HG02623 (cell line): ENCODE data around the gene SAMD3.
"Not testable (repeated sequence)": the region's sequence is repeated elsewhere in the genome, so short reads cannot be mapped to it uniquely, and the experiment has no call there.

ENCODE experiments used
- ATAC-seq: cut with Tn5 transposase; IDR thresholded peaks from one replicate; pipeline ENCODE4 v1.9.1; 2021; ENCODE audit warnings: moderate library complexity; ENCODE audit not compliant: unreplicated experiment

SAMD3 gene

DNA sequence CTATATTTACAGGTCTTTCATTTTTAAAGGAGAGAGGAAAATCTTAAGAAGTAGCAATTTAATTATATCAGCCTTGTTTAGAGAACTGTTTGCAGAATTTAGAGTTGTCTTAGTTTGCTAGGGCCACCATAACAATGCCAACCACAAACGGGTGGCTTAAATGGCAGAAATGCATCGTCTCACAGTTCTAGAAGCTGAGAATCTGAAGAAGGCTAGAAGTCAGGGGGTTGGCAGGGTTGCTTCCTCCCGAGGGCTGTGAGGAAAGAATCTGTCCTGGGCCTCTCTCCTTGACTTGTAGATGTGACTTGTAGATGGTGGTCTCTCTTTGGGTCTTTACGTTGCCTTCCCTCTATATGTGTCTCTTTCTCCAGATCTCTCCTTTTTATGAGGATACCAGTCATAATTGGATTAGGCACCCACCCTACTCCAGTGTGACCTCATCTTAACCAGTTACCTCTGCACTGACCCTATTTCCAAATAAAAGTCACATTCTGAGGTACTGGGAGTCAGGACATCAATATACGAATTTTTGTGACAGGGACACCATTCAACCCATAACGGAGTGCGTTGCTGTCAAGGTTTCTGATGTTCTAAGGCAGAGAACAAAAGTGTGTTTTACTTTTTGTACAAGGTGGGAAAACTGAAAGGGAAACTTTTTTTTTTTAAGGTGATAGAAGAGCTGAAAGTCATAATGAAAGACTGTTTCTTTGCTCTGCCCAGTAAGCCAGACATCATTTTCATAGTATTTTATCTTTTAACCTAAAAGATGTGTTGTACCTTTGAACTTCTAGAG, 84.4 kb downstream of the SAMD3 start:
- ATAC-seq: peak; percentile 64

DNA sequence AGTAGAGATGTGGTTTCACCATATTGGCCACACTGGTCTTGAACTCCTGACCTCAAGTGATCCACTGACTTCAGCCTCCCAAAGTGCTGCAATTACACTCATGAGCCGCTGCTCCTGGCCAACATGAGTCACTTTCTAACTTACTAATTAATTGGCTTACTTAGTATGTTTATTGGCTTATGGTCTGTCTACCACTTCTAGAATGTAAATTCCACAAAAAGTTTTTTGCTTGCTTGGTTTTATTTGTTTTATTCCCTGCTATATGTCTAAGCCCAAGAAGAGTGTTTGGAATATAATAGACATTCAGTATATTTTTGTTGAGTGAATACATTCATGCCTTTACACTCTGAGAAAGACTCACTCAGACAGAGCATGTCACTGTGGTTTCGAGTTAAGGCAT, 86.0 kb downstream of the SAMD3 start:
- ATAC-seq: no peak

GRCh38 chr6:130134582-130134981, 88.2 kb downstream of the SAMD3 start:
- no peak for ATAC-seq

- ATAC-seq: peak; percentile 59
Observed at GRCh38 chr6:130132286-130132701, 90.5 kb downstream of the SAMD3 start.

DNA sequence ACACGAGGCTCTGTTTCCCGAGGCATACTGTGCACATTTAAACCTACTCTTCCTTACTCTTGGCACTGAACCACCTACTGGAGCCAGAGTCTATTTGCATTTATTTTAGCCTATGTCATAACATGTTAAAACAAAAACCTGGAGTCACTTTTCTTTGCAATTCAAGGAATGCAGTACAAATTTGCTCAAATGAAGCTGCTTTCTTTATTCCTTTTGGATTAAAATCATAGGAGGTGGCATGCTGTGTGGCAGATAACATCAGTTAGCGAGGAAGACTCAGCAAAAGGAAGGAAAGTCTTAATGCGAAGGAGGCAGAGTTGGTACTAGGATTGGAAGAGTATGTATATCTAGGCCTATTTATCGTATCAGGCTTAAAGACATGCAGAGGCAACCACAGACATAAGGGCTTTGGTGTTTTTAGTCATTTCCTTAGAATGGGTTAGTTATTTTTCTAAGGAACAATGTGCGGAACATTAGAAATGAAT, 92.9 kb downstream of the SAMD3 start:
- no peak for ATAC-seq

GRCh38 chr6:130128326-130128725, 94.4 kb downstream of the SAMD3 start:
- ATAC-seq: no peak

DNA sequence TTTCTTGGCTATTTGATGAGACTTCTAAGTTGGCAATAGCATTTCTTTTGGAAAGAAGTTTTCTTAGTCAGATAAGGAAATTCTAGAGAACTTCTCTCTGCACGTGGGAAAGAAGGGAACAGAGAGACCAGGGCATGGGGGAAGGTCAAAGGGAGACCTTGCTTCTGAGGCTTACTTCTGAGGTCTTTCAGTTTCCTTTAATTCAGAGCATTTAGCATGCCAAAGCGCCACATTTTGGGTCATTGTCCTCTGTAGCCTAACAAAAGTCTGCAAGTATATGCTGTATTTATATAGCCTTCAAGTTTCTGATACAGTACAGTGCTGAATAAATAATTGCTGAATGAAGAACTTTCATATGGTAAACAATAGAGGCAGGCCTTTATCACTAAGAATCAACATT, 95.6 kb downstream of the SAMD3 start:
- ATAC-seq: no peak

DNA sequence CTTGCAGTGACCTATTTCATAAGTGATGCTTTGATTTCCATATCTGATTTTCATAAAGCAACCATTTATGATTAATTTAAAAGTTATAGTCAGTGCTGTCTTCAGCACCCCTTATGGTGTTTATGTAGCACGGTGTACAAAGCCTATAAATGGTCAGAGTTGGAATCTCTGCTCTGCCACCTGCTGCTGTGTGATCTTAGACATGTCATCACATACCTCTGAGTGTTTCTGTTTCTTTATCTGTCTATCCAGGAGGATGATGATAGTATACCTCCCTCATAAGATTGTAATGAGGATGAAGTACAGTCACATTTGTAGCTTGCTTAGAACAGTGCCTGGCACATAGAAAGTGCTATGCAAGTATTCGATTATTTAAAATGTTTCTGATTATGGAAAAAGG, 100.5 kb downstream of the SAMD3 start:
- ATAC-seq: no peak

GRCh38 chr6:130120731-130121130, 102.0 kb downstream of the SAMD3 start:
- no peak for ATAC-seq

DNA sequence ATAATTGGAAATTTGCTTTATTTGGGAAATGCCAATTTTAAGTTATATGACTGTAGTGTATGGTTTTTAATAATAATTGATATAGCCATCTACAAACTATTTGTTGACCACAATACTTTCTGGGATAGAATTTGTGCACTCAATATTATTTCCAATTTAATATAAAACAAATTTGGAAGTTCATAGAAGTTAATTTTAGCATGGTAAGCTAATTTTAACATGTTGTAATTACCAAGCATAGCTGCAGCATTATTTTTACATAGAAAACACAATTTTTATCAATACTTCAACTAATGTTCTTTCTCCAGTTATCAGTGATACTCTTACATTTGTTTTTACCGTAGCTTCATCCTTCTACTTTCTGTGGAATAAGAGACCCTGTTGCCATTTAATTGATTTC, 103.5 kb downstream of the SAMD3 start:
- ATAC-seq: no peak

- no peak for ATAC-seq
Observed at GRCh38 chr6:130118236-130118635, 104.5 kb downstream of the SAMD3 start.

GRCh38 chr6:130117187-130117701, 105.5 kb downstream of the SAMD3 start:
- ATAC-seq: not testable (repeated sequence)

GRCh38 chr6:130116273-130116672, 106.5 kb downstream of the SAMD3 start:
- no peak for ATAC-seq

DNA sequence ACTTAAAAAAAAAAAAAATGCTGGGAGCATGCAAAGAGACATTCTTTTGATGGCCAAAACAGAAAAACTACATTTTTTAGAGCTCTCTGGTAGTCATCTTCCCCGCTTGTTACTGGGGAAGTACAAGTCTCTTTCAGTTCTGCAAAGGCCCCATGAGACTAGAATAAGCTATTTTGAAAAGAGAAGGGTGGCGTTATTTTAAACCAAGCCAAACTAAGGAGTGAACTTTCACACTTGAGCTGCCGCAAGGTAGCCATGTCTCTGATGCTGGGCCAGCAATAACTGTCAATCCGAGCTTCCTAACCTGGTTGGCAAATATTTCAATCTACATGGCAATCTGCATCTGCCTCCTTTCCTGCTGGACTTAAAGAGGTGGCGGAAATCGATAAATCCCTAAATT, 107.7 kb downstream of the SAMD3 start:
- peak; percentile 91 for ATAC-seq

DNA sequence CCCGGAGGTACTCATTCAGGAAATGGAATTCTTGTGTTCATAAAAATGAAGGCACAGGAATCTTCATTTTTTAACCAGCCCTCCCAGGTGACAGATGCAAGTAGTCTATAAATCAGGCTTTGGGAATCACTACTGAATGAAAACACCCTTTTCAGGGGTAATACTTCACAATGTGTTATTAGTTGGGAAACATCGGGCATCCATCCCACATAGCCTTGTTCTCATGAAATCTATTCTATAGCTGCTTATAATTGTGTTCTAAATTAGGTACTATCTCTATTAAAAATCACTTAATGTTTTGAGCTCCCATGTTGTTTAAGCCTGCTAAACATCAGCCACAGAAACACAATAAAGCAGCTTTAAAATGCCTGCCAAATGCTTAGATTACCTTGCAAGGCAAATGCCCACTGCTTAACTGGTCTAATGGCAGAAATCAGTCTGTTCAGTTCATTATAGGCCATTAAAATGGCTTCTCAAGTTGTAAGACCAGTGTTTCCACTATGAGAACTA, 109.5 kb downstream of the SAMD3 start:
- no peak for ATAC-seq

DNA sequence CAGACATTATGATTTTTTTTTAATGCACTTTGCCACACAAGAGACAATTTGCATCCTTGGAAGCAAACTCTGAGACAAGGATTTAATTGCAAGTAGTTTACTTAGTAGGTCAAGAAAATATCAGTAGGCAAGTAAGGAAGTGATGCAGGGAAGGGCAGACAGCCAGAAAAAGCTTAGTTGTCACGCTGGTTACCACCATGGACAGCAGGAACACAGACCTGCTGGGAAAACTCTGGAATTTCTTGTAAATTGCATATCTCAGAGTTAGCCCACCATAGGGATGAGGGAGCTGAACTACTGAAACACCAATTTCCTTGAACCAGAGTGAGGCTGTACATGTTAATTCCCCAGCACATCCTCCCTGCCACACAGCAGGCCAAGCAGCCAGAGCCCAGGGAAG, 111.7 kb downstream of the SAMD3 start:
- ATAC-seq: no peak

DNA sequence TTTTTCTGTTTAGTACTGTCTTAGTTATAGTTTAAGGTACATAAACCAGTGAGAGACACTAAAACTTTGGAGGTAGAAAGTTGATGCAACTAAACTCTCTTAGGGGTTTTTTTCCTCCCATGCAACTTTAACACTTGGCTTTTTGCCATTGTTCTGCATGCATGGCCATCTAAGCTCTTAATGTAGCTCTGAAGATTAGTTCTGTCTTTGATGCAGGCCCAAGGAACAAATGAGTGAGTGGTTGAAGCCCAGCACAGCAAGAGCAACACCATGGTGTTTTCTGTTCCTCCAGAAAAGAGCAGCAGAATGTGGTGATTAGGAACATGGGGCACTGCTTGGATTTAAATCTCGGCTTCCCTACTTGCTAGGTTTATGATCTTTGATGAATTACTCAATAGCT, 115.0 kb downstream of the SAMD3 start:
- ATAC-seq: no peak

DNA sequence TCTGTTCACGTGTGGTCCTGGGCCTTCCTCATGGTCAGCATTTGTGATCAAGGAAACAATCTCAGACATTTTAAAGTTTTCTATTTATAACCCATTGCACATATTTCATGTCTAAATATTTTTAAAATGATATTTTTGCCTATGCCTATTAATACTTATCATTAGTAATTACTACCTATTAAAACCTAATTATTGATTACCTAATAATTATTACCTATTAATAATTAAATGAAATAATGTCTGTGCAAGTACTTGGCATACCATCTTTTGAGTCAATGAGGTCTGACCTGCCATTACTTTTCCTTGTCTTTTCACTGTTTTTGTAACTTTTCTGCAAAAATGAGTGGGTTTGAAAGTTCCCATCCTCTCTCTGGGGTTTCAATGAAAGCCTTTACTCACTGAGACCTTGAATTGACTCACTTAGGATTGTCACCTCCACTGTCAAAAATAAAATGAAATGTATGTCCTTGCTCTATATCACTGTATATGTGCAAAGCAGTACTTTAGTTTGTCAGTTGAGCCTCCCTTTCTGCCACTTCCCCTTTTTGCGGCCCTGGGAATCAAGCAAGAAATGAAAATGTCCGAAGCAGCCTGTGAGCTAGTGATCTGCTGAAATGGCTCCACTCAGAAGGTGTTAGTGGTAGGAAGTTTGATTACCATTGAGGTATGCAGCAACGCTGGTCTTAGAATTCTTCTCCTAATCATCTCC, 116.6 kb downstream of the SAMD3 start:
- ATAC-seq: peak; percentile 93

DNA sequence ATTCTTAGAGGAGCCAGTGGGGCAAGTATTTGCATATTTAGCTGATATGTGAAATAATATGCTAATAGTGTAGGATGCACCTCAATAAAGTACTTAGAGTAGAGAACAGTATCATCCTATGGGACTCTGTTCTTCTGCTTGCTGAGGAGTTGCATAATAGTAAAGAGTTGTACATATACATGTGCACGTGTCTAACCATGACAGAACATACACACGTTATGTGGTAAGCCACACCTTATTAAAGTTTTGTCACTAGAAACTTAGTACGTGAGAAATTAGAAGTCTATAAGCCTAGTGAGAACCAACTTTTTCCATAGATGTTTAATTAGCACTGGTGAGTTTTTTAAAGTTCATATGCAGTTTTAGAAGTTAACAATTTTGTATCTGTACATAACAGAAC, 123.6 kb downstream of the SAMD3 start:
- no peak for ATAC-seq

GRCh38 chr6:130098317-130098716, 124.4 kb downstream of the SAMD3 start:
- ATAC-seq: no peak
